K562 (cell line): Measurements from ENCODE around the gene COASY. TPM values are rescaled to one million over a fixed set of nuclear protein-coding genes. Genes with fewer than 3 reads are reported as not detected.

Source experiments
- CHD4 ChIP-seq: fragments of 200-600 bp; sonication (generic); IDR thresholded peaks from 3 replicates; pipeline ENCODE4 v1.6.1; 2012; ENCODE audit warnings: low read depth, mild to moderate bottlenecking, mixed read lengths, low read length, inconsistent platforms; ENCODE audit not compliant: insufficient read depth, insufficient replicate concordance, poor library complexity, severe bottlenecking
- FIP1L1 ChIP-seq: fragments of 200-400 bp; formaldehyde crosslinking; IDR thresholded peaks from 2 replicates; pipeline ENCODE4 v1.6.1; 2018; ENCODE audit warnings: mild to moderate bottlenecking, low read depth, low read length; ENCODE audit not compliant: poor library complexity, severe bottlenecking
- FOXK1 ChIP-seq: sonication (generic); formaldehyde crosslinking; IDR thresholded peaks from 2 replicates; pipeline ENCODE4 v1.8.0; 2022; ENCODE audit warnings: missing genetic modification reagents, mild to moderate bottlenecking, borderline replicate concordance
- GTF2E2 ChIP-seq: fragments of 200-800 bp; sonication (Bioruptor generic); IDR thresholded peaks from 2 replicates; pipeline ENCODE4 v1.6.1; 2016; ENCODE audit warnings: missing genetic modification characterization, missing compliant biosample characterization
- KAT7 ChIP-seq: sonication (generic); formaldehyde crosslinking; IDR thresholded peaks from 2 replicates; pipeline ENCODE4 v1.8.0; 2022; ENCODE audit warnings: missing genetic modification reagents, mild to moderate bottlenecking, borderline replicate concordance
- KLF16 ChIP-seq: IDR thresholded peaks from 2 replicates; pipeline ENCODE4 v1.6.1; 2016; ENCODE audit warnings: antibody characterized with exemption
- RAD21 ChIP-seq, 2 experiments: fragments of 250-450 bp in 1 of 2; fragments of 450-650 bp in 1 of 2; sonication (Bioruptor Pico) in 1 of 2; formaldehyde crosslinking in 1 of 2; IDR thresholded peaks in 1 of 2; conservative IDR thresholded peaks in 1 of 2; 2 replicates each; pipeline versions ENCODE4 v1.4.0 to v1.8.0; 2020 to 2022; ENCODE audit warnings: mild to moderate bottlenecking in 2 of 2, moderate library complexity in 1 of 2
- SMC3 ChIP-seq: conservative IDR thresholded peaks from 2 replicates; pipeline ENCODE4 v1.6.1; 2011; ENCODE audit warnings: low read depth, low read length, improper control_type of control experiment; ENCODE audit not compliant: insufficient read depth
- STAT5A ChIP-seq: IDR thresholded peaks from 2 replicates; pipeline ENCODE4 v1.6.1; 2012; ENCODE audit warnings: low read length, inconsistent platforms, borderline replicate concordance
- ZNF609 ChIP-seq: sonication (generic); formaldehyde crosslinking; IDR thresholded peaks from 2 replicates; pipeline ENCODE4 v1.8.1; 2023; ENCODE audit warnings: missing genetic modification reagents, mild to moderate bottlenecking, borderline replicate concordance
- polyA plus RNA-seq, 8 experiments: library from polyadenylated mRNA; depleted of rRNA in 4 of 8; stranded (reverse) in 5 of 8; unstranded in 3 of 8; fragments of >200 nt; fragmentation: Nextera tagmentation in 2 of 8; fragmentation: Illumina TruSeq in 1 of 8; extraction: Ambion mirVana in 2 of 8; extraction: Trizol in 1 of 8; gene quantifications; 2 replicates each; pipeline versions ENCODE4 v1.2.1 to v1.2.3, GENCODE V29; 2011 to 2014; ENCODE audit warnings: inconsistent platforms in 1 of 8, missing spikeins in 1 of 8
- total RNA-seq, 7 experiments: library from RNA; depleted of rRNA in 6 of 7; stranded (reverse); fragments of >200 nt in 6 of 7; fragmentation: Illumina TruSeq in 2 of 7; extraction: Trizol in 2 of 7; gene quantifications; 2 replicates each; pipeline versions ENCODE4 v1.2.1 to v1.2.3, GENCODE V29; 2011 to 2021; ENCODE audit warnings: low replicate concordance in 1 of 7
- TF ChIP-seq, protein P1 (sequence below): fragments of 450-650 bp; IDR thresholded peaks from 2 replicates; pipeline ENCODE4 v1.6.1; 2018; ENCODE audit warnings: mild to moderate bottlenecking, low read depth; ENCODE audit not compliant: partially characterized antibody
- TF ChIP-seq, protein P2 (sequence below): sonication (generic); formaldehyde crosslinking; IDR thresholded peaks from 2 replicates; pipeline ENCODE4 v1.8.0; 2023; ENCODE audit warnings: missing genetic modification reagents, mild to moderate bottlenecking, borderline replicate concordance

The COASY gene
- total and polyA plus RNA-seq, 9 of the 15 experiments (the other 6 are each of a cell fraction or from before 2014, with no cell fraction given), result 25.4 to 175 (median 62.3) TPM

DNA sequence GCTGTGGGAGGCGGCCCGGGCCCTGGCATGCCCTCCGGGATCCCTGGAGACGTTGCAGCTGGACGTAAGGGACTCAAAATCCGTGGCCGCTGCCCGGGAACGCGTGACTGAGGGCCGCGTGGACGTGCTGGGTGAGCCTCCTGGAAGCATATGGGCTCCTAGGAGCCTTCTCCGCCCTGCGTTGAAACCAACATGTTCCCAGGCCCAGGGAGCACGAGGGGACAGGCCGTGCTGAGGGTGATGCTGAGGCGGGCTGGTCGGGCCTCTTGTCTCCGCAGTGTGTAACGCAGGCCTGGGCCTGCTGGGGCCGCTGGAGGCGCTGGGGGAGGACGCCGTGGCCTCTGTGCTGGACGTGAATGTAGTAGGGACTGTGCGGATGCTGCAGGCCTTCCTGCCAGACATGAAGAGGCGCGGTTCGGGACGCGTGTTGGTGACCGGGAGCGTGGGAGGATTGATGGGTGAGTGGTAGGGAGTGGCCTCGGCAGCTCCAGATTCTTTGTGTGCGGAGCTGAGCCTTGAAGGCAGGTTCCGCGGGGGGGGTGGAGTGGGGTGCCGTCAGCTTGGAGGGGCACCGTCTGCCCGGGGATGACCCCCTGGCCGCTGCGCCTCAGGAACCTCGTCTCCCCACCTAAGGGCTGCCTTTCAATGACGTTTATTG is 8.7 kb upstream of the COASY start (continued):
- TF ChIP-seq FOXK1 (CRISPR knock-in tag) (no peak), SMC3 (0 out of 2 replicates have a peak, but pooled peaks have one; percentile 36), FIP1L1 (no peak), CHD4 (no peak), STAT5A (no peak), KAT7 (CRISPR knock-in tag) (no peak), RAD21 (CRISPR knock-in tag; conservative IDR thresholded peaks at IDR 0.05 in 1 of 2, IDR thresholded peaks at IDR 0.05 in 1 of 2) (peak; percentile 32 to 68; a peak in 3 of 4 replicates), KLF16 (no peak), GTF2E2 (tag) (no peak), ZNF609 (no peak)
- TF ChIP-seq, protein P1, sequence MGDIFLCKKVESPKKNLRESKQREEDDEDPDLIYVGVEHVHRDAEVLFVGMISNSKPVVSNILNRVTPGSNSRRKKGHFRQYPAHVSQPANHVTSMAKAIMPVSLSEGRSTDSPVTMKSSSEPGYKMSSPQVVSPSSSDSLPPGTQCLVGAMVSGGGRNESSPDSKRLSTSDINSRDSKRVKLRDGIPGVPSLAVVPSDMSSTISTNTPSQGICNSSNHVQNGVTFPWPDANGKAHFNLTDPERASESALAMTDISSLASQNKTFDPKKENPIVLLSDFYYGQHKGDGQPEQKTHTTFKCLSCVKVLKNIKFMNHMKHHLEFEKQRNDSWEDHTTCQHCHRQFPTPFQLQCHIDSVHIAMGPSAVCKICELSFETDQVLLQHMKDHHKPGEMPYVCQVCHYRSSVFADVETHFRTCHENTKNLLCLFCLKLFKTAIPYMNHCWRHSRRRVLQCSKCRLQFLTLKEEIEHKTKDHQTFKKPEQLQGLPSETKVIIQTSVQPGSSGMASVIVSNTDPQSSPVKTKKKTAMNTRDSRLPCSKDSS, result no peak
- TF ChIP-seq, protein P2, sequence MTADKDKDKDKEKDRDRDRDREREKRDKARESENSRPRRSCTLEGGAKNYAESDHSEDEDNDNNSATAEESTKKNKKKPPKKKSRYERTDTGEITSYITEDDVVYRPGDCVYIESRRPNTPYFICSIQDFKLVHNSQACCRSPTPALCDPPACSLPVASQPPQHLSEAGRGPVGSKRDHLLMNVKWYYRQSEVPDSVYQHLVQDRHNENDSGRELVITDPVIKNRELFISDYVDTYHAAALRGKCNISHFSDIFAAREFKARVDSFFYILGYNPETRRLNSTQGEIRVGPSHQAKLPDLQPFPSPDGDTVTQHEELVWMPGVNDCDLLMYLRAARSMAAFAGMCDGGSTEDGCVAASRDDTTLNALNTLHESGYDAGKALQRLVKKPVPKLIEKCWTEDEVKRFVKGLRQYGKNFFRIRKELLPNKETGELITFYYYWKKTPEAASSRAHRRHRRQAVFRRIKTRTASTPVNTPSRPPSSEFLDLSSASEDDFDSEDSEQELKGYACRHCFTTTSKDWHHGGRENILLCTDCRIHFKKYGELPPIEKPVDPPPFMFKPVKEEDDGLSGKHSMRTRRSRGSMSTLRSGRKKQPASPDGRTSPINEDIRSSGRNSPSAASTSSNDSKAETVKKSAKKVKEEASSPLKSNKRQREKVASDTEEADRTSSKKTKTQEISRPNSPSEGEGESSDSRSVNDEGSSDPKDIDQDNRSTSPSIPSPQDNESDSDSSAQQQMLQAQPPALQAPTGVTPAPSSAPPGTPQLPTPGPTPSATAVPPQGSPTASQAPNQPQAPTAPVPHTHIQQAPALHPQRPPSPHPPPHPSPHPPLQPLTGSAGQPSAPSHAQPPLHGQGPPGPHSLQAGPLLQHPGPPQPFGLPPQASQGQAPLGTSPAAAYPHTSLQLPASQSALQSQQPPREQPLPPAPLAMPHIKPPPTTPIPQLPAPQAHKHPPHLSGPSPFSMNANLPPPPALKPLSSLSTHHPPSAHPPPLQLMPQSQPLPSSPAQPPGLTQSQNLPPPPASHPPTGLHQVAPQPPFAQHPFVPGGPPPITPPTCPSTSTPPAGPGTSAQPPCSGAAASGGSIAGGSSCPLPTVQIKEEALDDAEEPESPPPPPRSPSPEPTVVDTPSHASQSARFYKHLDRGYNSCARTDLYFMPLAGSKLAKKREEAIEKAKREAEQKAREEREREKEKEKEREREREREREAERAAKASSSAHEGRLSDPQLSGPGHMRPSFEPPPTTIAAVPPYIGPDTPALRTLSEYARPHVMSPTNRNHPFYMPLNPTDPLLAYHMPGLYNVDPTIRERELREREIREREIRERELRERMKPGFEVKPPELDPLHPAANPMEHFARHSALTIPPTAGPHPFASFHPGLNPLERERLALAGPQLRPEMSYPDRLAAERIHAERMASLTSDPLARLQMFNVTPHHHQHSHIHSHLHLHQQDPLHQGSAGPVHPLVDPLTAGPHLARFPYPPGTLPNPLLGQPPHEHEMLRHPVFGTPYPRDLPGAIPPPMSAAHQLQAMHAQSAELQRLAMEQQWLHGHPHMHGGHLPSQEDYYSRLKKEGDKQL (CRISPR knock-in tag), result no peak
